Osteoblast (primary cell): ENCODE results near the gene DLX4. TPM values are rescaled to one million over a fixed set of nuclear protein-coding genes. Genes with fewer than 3 reads are reported as not detected.
A peak's percentile ranks its signal among the peaks of the same experiment; 100 is the strongest.

Source experiments
- DNase-seq: peaks from one replicate; pipeline ENCODE4 v3.0.0; 2011; ENCODE audit warnings: low spot score, mixed read lengths; ENCODE audit not compliant: insufficient read length; ENCODE audit errors: missing footprints
- H2AFZ ChIP-seq: 2 replicates; pipeline ENCODE4 v1.6.0; 2011; ENCODE audit warnings: mild to moderate bottlenecking, low read length
- H3K27ac ChIP-seq: 2 replicates; pipeline ENCODE4 v1.5.1; 2011; ENCODE audit warnings: mild to moderate bottlenecking, low read depth, low read length, moderate library complexity
- H3K27me3 ChIP-seq: 2 replicates; pipeline ENCODE4 v1.6.0; 2012; ENCODE audit warnings: mild to moderate bottlenecking, control low read depth, inconsistent platforms, low read length, moderate library complexity; ENCODE audit not compliant: insufficient read depth
- H3K36me3 ChIP-seq: 2 replicates; pipeline ENCODE4 v1.5.1; 2011; ENCODE audit warnings: mild to moderate bottlenecking, low read length, control low read depth, moderate library complexity; ENCODE audit not compliant: insufficient read depth
- H3K4me1 ChIP-seq: 2 replicates; pipeline ENCODE4 v1.5.1; 2011; ENCODE audit warnings: mild to moderate bottlenecking, low read length, control low read depth, moderate library complexity; ENCODE audit not compliant: insufficient read depth
- H3K4me2 ChIP-seq: 2 replicates; pipeline ENCODE4 v1.6.0; 2011; ENCODE audit warnings: mild to moderate bottlenecking, low read length; ENCODE audit not compliant: insufficient read depth
- H3K4me3 ChIP-seq: fragments of 200-600 bp; sonication (generic); 3 replicates; pipeline ENCODE4 v1.5.1; 2012; ENCODE audit warnings: mild to moderate bottlenecking, low read length, inconsistent platforms; ENCODE audit not compliant: insufficient read depth
- H3K79me2 ChIP-seq: 2 replicates; pipeline ENCODE4 v1.6.0; 2012; ENCODE audit warnings: mild to moderate bottlenecking, low read length, control low read depth, inconsistent platforms; ENCODE audit not compliant: insufficient read depth
- H3K9me3 ChIP-seq: 2 replicates; pipeline ENCODE4 v1.5.1; 2011; ENCODE audit warnings: low read depth, low read length, control low read depth
- H4K20me1 ChIP-seq: 2 replicates; pipeline ENCODE4 v1.6.0; 2012; ENCODE audit warnings: mild to moderate bottlenecking, low read length, control low read depth; ENCODE audit not compliant: insufficient read depth
- CTCF ChIP-seq: IDR thresholded peaks from 2 replicates; pipeline ENCODE4 v1.5.1; 2011; ENCODE audit warnings: mild to moderate bottlenecking, low read depth, low read length, moderate library complexity; ENCODE audit errors: extremely low read depth
- total RNA-seq: library from RNA; depleted of rRNA; stranded (reverse); fragments of >200 nt; gene quantifications from 2 replicates; pipeline ENCODE4 v1.2.3, GENCODE V29; 2012

The DLX4 gene
- total RNA-seq, 1 donor, result under 0.01 TPM

- TF ChIP-seq CTCF, result no peak
- H3K27ac ChIP-seq, result no peak overlapping the region
- H4K20me1 ChIP-seq, result no peaks in the 10 kb centered on the region
- no peak overlapping the region for H3K4me3 ChIP-seq
- no peaks in the 10 kb centered on the region for H3K36me3 ChIP-seq
- no peak overlapping the region for H2AFZ ChIP-seq
- no peaks in the 10 kb centered on the region for H3K9me3 ChIP-seq
- H3K4me2 ChIP-seq, result no peak overlapping the region
- no peak for DNase-seq
- H3K4me1 ChIP-seq, result peaks cover 3% of the 10 kb centered on the region
- H3K27me3 ChIP-seq, result peaks cover 86% of the 10 kb centered on the region
- no peaks in the 10 kb centered on the region for H3K79me2 ChIP-seq
These were observed 3.5 kb upstream of the DLX4 start for GRCh38 chr17:49965524-49965909.

- Histone ChIP-seq H3K27ac (no peak overlapping the region), H3K9me3 (no peaks in the 10 kb centered on the region), H3K27me3 (peaks cover 96% of the 10 kb centered on the region), H3K4me1 (peaks cover 6% of the 10 kb centered on the region), H3K4me2 (no peak overlapping the region), H2AFZ (no peak overlapping the region), H3K36me3 (no peaks in the 10 kb centered on the region), H3K79me2 (no peaks in the 10 kb centered on the region), H3K4me3 (no peak overlapping the region), H4K20me1 (no peaks in the 10 kb centered on the region)
- DNase-seq, result peak; percentile 86
- no peak for TF ChIP-seq CTCF
These were observed 2.2 kb upstream of the DLX4 start for GRCh38 chr17:49966767-49967166.

- Histone ChIP-seq H3K79me2 (no peaks in the 10 kb centered on the region), H3K27me3 (peaks cover 99% of the 10 kb centered on the region), H3K9me3 (no peaks in the 10 kb centered on the region), H3K36me3 (no peaks in the 10 kb centered on the region), H2AFZ (no peak overlapping the region), H3K4me1 (peaks cover 9% of the 10 kb centered on the region), H3K27ac (no peak overlapping the region), H3K4me3 (no peak overlapping the region), H3K4me2 (no peak overlapping the region), H4K20me1 (no peaks in the 10 kb centered on the region)
- no peak for DNase-seq
- TF ChIP-seq CTCF, result no peak
These were observed 1.8 kb upstream of the DLX4 start for GRCh38 chr17:49967205-49967604.

- Histone ChIP-seq H4K20me1 (no peaks in the 10 kb centered on the region), H3K4me1 (peaks cover 11% of the 10 kb centered on the region), H3K4me3 (peak overlapping the region; percentile 70), H3K79me2 (no peaks in the 10 kb centered on the region), H3K9me3 (no peaks in the 10 kb centered on the region), H3K36me3 (no peaks in the 10 kb centered on the region), H3K27me3 (peaks cover 99% of the 10 kb centered on the region), H3K4me2 (peak overlapping the region; percentile 82), H3K27ac (no peak overlapping the region), H2AFZ (peak overlapping the region; percentile 56)
- TF ChIP-seq CTCF, result no peak
- peak; percentile 84 for DNase-seq
These were observed 1.2 kb upstream of the DLX4 start for GRCh38 chr17:49967621-49968404.
